HCT116 (cell line): ENCODE results near the gene MORN5. TPM values are rescaled to one million over a fixed set of nuclear protein-coding genes. Genes with fewer than 3 reads are reported as not detected.

Experiments used
- ATAC-seq: fragments of 200-7000 bp; cut with Tn5 transposase; 2 replicates; pipeline ENCODE4 v1.9.1; 2020; ENCODE audit warnings: mild to moderate bottlenecking, moderate library complexity
- BruUV-seq: library from RNA; stranded (reverse); fragments of 400-500 nt; replicated peaks from 2 replicates; lab custom pipeline; 2021; lab: Mats Ljungman, UMichigan
- CTCF ChIA-PET: fragments of 300-600 bp; sonication (Branson Sonifier 250); formaldehyde crosslinking; loops from one replicate; lab custom pipeline; 2021; ENCODE audit warnings: antibody characterized with exemption; lab: Charles Lee
- POLR2A ChIA-PET: fragments of 300-600, 350-600 bp; sonication (Branson Sonifier 250); formaldehyde crosslinking; loops from one replicate; lab custom pipeline; 2021; ENCODE audit warnings: antibody characterized with exemption; lab: Charles Lee
- RAD21 ChIA-PET, 2 experiments: fragments of 300-600 bp; sonication (Branson Sonifier 250); formaldehyde crosslinking; loops; one replicate each; lab custom pipeline; 2023; ENCODE audit warnings: low total read pairs in 2 of 2; ENCODE audit not compliant: uncharacterized antibody in 2 of 2, unreplicated experiment in 2 of 2, low non-redundant PET in 1 of 2; lab: Charles Lee
- DNase-seq: peaks from one replicate; pipeline ENCODE4 v3.0.0-alpha.2; 2010; ENCODE audit warnings: low read depth, low spot score
- H2AFZ ChIP-seq: fragments of 200-600 bp; shearing (Covaris generic), sonication (generic); 2 replicates; pipeline ENCODE4 v1.6.1; 2017; ENCODE audit warnings: low read depth, mixed run types, mixed read lengths, antibody characterized with exemption, low read length; ENCODE audit not compliant: poor library complexity, severe bottlenecking
- H3K27ac ChIP-seq: 2 replicates; pipeline ENCODE4 v1.5.1; 2012; ENCODE audit warnings: low read depth, low read length
- H3K27me3 ChIP-seq: fragments of 200-600 bp; sonication (generic); 2 replicates; pipeline ENCODE4 v1.6.1; 2016; ENCODE audit warnings: mixed run types, low read length, mixed read lengths; ENCODE audit not compliant: insufficient read depth
- H3K36me3 ChIP-seq, 2 experiments: fragments of 200-500 bp in 1 of 2; fragments of 200-600 bp in 1 of 2; sonication (Bioruptor generic) in 1 of 2; sonication (generic) in 1 of 2; 2 replicates each; pipeline versions ENCODE4 v1.5.1 to v1.6.1; 2014 to 2016; ENCODE audit warnings: low read length in 2 of 2, inconsistent platforms in 1 of 2, mixed read lengths in 1 of 2, mixed run types in 1 of 2; ENCODE audit not compliant: insufficient read depth in 2 of 2, control insufficient read depth in 1 of 2
- H3K4me1 ChIP-seq, 2 experiments: fragments of 200-600 bp in 1 of 2; sonication (generic) in 1 of 2; 2 replicates each; pipeline versions ENCODE4 v1.5.1 to v1.6.1; 2012 to 2017; ENCODE audit warnings: low read length in 2 of 2, inconsistent platforms in 1 of 2, mild to moderate bottlenecking in 1 of 2, mixed read lengths in 1 of 2, mixed run types in 1 of 2, moderate library complexity in 1 of 2; ENCODE audit not compliant: insufficient read depth in 2 of 2, control insufficient read depth in 1 of 2
- H3K4me2 ChIP-seq: fragments of 200-600 bp; sonication (generic); 2 replicates; pipeline ENCODE4 v1.6.1; 2017; ENCODE audit warnings: mixed run types, low read length, mixed read lengths
- H3K4me3 ChIP-seq, 2 experiments: fragments of 200-600 bp in 1 of 2; sonication (generic) in 1 of 2; replicated peaks in 1 of 2; 2 replicates each; pipeline ENCODE4 v1.5.1; 2011 to 2016; ENCODE audit warnings: low read length in 2 of 2, control low read depth in 1 of 2, low read depth in 1 of 2, mild to moderate bottlenecking in 1 of 2, mixed read lengths in 1 of 2, mixed run types in 1 of 2
- H3K79me2 ChIP-seq: fragments of 200-600 bp; sonication (generic); 2 replicates; pipeline ENCODE4 v1.6.1; 2017; ENCODE audit warnings: mild to moderate bottlenecking, mixed run types, low read length, moderate library complexity, mixed read lengths; ENCODE audit not compliant: insufficient read depth
- H3K9ac ChIP-seq: fragments of 200-600 bp; sonication (generic); 2 replicates; pipeline ENCODE4 v1.6.1; 2016; ENCODE audit warnings: low read length, mixed read lengths
- H3K9me2 ChIP-seq: fragments of 200-600 bp; sonication (generic), shearing (Covaris generic); 2 replicates; pipeline ENCODE4 v1.6.1; 2017; ENCODE audit warnings: mixed run types, mild to moderate bottlenecking, moderate library complexity; ENCODE audit not compliant: insufficient read depth
- H3K9me3 ChIP-seq, 2 experiments: fragments of 200-500 bp in 1 of 2; fragments of 200-600 bp in 1 of 2; sonication (Bioruptor generic) in 1 of 2; sonication (generic) in 1 of 2; 2 replicates each; pipeline ENCODE4 v1.6.1; 2014 to 2017; ENCODE audit warnings: low read length in 2 of 2, mixed read lengths in 2 of 2, inconsistent platforms in 1 of 2, low read depth in 1 of 2, mild to moderate bottlenecking in 1 of 2, mixed run types in 1 of 2, moderate library complexity in 1 of 2; ENCODE audit not compliant: control insufficient read depth in 1 of 2, insufficient read depth in 1 of 2
- H4K20me1 ChIP-seq: fragments of 200-600 bp; sonication (generic), shearing (Covaris generic); 2 replicates; pipeline ENCODE4 v1.6.1; 2017; ENCODE audit warnings: mixed run types, mild to moderate bottlenecking, moderate library complexity; ENCODE audit not compliant: insufficient read depth
- CBX3 ChIP-seq: IDR thresholded peaks from 2 replicates; pipeline ENCODE4 v1.6.1; 2012; ENCODE audit warnings: low read depth
- CEBPB ChIP-seq: IDR thresholded peaks from 2 replicates; pipeline ENCODE4 v1.6.1; 2012; ENCODE audit warnings: low read depth
- ELF1 ChIP-seq: IDR thresholded peaks from 2 replicates; pipeline ENCODE4 v1.6.1; 2012; ENCODE audit warnings: low read depth, borderline replicate concordance
- EZH2phosphoT487 ChIP-seq: fragments of 200-600 bp; IDR thresholded peaks from 2 replicates; pipeline ENCODE4 v1.6.1; 2018; ENCODE audit warnings: antibody characterized with exemption, borderline replicate concordance
- JUND ChIP-seq: IDR thresholded peaks from 2 replicates; pipeline ENCODE4 v1.6.1; 2012
- MAX ChIP-seq: IDR thresholded peaks from 2 replicates; pipeline ENCODE4 v1.6.1; 2012
- POLR2A ChIP-seq: IDR thresholded peaks from 2 replicates; pipeline ENCODE4 v1.7.0; 2011; ENCODE audit warnings: borderline replicate concordance; ENCODE audit not compliant: insufficient read depth, insufficient read length; ENCODE audit errors: extremely low read depth
- POLR2AphosphoS5 ChIP-seq: IDR thresholded peaks from 2 replicates; pipeline ENCODE4 v1.6.1; 2011; ENCODE audit warnings: mild to moderate bottlenecking, low read depth, low read length, moderate library complexity
- RAD21 ChIP-seq: IDR thresholded peaks from 2 replicates; pipeline ENCODE4 v1.6.1; 2012; ENCODE audit warnings: low read depth, mild to moderate bottlenecking
- SIN3A ChIP-seq: IDR thresholded peaks from 2 replicates; pipeline ENCODE4 v1.6.1; 2012; ENCODE audit warnings: low read depth
- SP1 ChIP-seq: IDR thresholded peaks from 2 replicates; pipeline ENCODE4 v1.6.1; 2012; ENCODE audit warnings: low read depth
- SRF ChIP-seq: IDR thresholded peaks from 2 replicates; pipeline ENCODE4 v1.6.1; 2012; ENCODE audit warnings: low read depth
- ZFX ChIP-seq: fragments of 450-650 bp; IDR thresholded peaks from 2 replicates; pipeline ENCODE4 v1.6.1; 2017
- ZNF274 ChIP-seq: fragments of 200-500 bp; sonication (Bioruptor generic); IDR thresholded peaks from 2 replicates; pipeline ENCODE4 v1.6.1; 2014; ENCODE audit warnings: mild to moderate bottlenecking, low read depth, low read length, inconsistent platforms
- intact Hi-C: fragments of 100-400 bp; cut with micrococcal nuclease; formaldehyde crosslinking; loops from 2 replicates; pipeline ENCODE4 v1.10.0; 2022
- total RNA-seq: library from RNA; stranded (reverse); gene quantifications from one replicate; pipeline ENCODE4 v1.2.1, GENCODE V29; 2021; ENCODE audit not compliant: unreplicated experiment

MORN5 gene
- total RNA-seq, 1 experiment from 2014 or later = not detected

GRCh38 chr9:122140368-122141193, 19.1 kb upstream of the MORN5 start:
- DNase-seq (no peak), ATAC-seq (no peak)
- Histone ChIP-seq H3K9me2 (no peaks in the 10 kb centered on the region), H3K4me3 (no peak overlapping the region), H4K20me1 (no peaks in the 10 kb centered on the region), H2AFZ (no peak overlapping the region), H3K36me3 (peaks cover 15 to 18% of the 10 kb centered on the region in 2 experiments; a peak in 3 of 4 replicates)
- no TSS peak for BruUV-seq
- RAD21 ChIA-PET = no interaction called here
- POLR2A ChIA-PET = no interaction called here
- no peak for TF ChIP-seq RAD21
- TF ChIP-seq ELF1 = no peak
- TF ChIP-seq, all 23 proteins: peak for 0
- Histone ChIP-seq H3K9ac (no peak overlapping the region), H3K27ac (no peak overlapping the region), H3K4me1 (peaks cover 0 to 15% of the 10 kb centered on the region in 2 experiments; a peak in 2 of 4 replicates), H3K27me3 (no peaks in the 10 kb centered on the region), H3K9me3 (no peaks in the 10 kb centered on the region), H3K4me2 (no peak overlapping the region), H3K79me2 (no peaks in the 10 kb centered on the region; the same call in 1 of the 2 replicates)
- intact Hi-C loops = no loop called here
- CTCF ChIA-PET = no interaction called here

GRCh38 chr9:122141671-122142070, 18.0 kb upstream of the MORN5 start:
- ChIA-PET POLR2A (no interaction called here), CTCF (no interaction called here)
- intact Hi-C loops = no loop called here

More at GRCh38 chr9:122141671-122142070, 18.0 kb upstream of the MORN5 start:
- TF ChIP-seq ZNF274 (no peak), ZFX (no peak), POLR2A (no peak), MAX (no peak), CEBPB (no peak), SIN3A (no peak), CBX3 (no peak), POLR2AphosphoS5 (no peak), EZH2phosphoT487 (no peak), SRF (no peak), SP1 (no peak), JUND (no peak)
- H3K4me1 ChIP-seq = peaks cover 0 to 15% of the 10 kb centered on the region in 2 experiments; a peak in 2 of 4 replicates
- TSS peak; percentile 7 for BruUV-seq
- no peak overlapping the region for H3K27ac ChIP-seq
- H3K4me2 ChIP-seq = no peak overlapping the region
- H3K9ac ChIP-seq = no peak overlapping the region
- no peak overlapping the region for H3K4me3 ChIP-seq
- no peak overlapping the region for H2AFZ ChIP-seq
- RAD21 ChIA-PET = no interaction called here
- H3K36me3 ChIP-seq = peaks cover 19 to 23% of the 10 kb centered on the region in 2 experiments; a peak in 3 of 4 replicates
- H4K20me1 ChIP-seq = no peaks in the 10 kb centered on the region
- DNase-seq (no peak), ATAC-seq (no peak)
- H3K9me2 ChIP-seq = no peaks in the 10 kb centered on the region
- H3K27me3 ChIP-seq = no peaks in the 10 kb centered on the region
- no peaks in the 10 kb centered on the region for H3K9me3 ChIP-seq
- no peaks in the 10 kb centered on the region; the same call in 1 of the 2 replicates for H3K79me2 ChIP-seq
